ENCODE measurements around the gene C17orf78.
"Not testable (repeated sequence)": the region's sequence is repeated elsewhere in the genome, so short reads cannot be mapped to it uniquely, and the experiment has no call there.

The C17orf78 gene

DNA sequence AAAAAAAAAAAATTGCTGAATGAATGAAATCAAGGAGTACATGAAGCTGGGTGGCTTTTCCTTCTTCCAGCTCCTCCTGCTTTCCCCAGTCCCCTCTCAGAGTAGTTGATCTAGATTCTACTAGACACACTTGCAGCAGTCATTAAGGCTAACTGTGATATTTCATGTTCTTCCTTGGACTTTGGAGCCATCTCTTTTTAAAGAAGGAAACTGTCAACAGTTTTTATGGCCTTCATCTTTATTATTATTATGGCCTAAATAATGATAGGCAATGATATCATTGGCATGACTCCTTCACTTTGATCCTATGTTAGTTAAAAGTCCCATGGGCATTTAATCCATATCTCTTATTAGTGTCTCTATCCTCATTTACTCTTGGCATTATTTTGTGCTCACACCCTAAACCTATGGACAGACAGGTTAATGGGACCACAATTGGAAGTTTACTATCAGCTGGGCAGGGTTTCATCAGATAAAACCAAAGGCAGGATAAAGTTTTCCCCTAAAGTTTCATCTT, 9.7 kb downstream of the C17orf78 start:
- no peak overlapping the region for H3K4me3 ChIP-seq (ENCODE audit: low read depth, low read length)

DNA sequence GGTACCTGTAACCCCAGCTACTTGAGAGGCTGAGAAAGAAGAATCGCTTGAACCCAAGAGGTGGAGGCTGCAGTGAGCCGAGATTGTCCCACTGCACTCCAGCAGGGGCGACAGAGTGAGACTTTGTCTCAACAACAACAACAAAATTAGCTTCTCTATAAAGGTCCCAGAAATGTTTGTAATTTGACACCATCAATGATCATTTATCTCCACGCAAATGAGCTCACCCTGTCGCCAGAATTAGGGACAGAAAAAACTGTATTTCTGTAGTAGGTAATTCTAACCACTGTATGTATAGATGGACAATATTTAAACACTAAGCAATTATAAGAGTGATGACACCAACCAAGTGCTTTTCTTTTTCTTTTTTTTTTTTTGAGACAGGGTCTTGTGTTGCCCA, 10.7 kb downstream of the C17orf78 start:
- H3K4me3 ChIP-seq (ENCODE audit: low read depth, low read length), result no peak overlapping the region

DNA sequence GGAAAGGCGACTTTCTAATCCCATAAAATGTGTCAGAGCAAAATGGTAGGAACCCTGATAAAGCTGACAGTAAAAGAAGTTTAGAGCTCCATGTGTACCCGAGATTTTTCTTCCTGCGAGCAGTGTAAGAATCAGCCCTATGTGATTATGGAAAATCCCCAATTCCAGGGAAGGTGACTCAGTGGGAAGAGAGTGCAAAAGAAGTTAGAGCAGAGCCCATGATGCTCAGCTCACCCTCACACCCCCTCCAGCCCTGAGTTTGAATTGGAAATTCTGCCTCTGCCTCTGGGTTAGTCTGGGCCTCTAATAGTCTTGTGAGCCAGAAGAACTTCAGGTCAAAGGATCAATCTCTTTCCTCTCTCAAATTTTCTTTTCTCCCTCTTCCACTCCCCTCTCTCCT, 12.5 kb downstream of the C17orf78 start:
- H3K4me3 ChIP-seq (ENCODE audit: low read depth, low read length), result no peak overlapping the region

DNA sequence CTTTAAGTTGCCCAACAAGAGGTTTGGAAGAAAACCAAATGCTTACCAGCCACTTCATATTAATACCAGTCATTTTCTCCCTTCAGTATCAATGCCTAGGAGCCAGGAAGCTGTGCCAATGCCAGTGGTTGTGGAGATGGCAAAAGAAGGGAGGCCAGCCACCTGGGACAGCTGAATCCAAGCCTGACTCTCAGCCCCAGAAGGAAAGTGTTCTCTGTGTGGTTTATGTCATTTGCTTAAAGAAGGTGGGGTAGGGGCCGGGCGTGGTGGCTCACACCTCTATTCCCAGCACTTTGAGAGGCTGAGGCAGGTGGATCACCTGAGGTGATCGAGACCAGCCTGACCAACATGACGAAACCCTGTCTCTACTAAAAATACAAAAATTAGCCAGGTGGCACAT, 13.4 kb downstream of the C17orf78 start:
- H3K4me3 ChIP-seq (ENCODE audit: low read depth, low read length), result no peak overlapping the region

DNA sequence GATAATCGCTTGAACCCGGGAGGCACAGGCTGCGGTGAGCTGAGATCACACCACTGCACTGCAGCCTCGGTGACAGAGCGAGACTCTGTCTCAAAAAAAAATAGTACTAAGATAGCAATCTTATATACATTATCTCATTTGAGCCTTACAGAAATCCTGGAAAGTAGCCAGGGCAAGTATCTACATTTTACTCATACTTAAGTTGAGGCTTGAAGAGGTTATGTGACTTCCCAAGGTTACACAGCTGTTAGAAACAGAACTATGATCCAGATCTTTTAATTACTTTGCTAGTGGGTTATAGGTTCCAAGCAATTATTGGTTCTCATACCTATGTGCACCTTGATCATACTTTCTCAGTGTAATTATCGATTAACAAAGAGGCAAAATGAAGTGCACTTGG, 15.4 kb downstream of the C17orf78 start:
- no peak overlapping the region for H3K4me3 ChIP-seq (ENCODE audit: low read depth, low read length)

DNA sequence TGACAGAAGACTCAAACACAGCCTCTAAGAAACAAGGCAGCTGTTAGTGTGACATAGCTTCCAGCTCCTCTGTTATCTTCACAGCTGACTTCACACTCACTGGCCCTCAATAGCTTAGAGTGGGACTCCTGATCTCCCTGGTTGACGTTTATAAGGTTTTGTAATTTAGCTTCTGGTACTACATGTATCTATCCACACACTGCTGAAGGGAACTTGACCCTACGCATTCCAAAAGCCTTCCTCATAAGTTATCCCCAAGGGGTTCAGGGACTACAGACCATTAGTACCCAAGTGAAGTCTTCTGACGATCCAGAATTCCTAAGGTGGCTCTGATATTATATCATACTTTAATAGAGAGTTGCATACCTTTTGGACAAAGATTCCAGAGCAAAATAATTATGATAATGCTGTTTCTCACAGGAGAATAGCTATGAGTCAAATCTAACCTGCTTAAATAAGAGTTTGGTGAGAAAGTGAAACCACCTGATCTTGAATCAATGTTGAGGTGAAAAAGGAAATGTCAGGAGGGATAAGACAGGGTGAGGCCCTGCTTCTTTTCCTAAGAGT, 16.3 kb downstream of the C17orf78 start:
- no peak overlapping the region for H3K4me3 ChIP-seq (ENCODE audit: low read depth, low read length)

DNA sequence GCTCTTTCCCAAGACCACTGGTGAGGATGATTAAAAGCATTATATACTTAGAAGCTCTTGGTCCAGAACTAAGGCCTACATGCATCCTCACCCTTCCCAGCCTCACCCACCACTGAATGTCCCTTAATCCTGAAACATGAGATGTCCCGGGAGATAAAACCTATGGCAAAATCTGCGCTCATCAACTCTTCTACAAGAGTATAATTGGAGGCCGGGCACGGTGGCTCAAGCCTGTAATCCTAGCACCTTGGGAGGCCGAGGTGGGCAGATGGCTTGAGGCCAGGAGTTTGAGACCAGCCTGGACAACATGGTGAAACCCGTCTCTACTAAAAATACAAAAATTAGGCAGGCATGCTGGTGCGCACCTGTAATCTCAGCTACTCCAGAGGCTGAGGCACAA, 17.6 kb downstream of the C17orf78 start:
- H3K4me3 ChIP-seq (ENCODE audit: low read depth, low read length), result no peak overlapping the region

DNA sequence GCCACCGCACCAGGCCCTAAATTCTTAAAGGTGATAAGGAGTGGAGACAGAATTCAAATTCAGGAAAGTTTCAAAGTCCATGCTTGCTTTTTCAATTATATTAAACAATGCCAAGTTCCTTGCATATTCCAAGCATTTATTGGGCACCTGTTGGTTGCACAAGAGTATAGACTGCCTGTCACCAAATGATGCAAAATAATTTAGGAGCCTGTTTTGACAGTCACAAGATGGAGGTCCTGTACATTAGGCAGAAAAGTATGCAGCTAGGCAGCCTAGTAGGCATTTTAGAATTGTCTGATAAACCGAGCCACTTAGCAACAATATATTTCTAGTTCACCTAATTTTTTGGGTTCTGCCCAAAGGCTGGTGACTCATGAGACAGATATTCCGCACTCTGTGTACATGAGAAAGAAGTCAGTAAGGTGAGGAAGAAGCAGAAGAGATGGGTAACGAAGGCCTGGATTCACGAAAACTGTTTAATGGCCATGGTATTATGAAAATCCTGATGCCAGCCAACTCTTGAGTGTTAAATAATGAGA, 23.5 kb downstream of the C17orf78 start:
- no peak overlapping the region for H3K4me3 ChIP-seq (ENCODE audit: low read depth, low read length)

DNA sequence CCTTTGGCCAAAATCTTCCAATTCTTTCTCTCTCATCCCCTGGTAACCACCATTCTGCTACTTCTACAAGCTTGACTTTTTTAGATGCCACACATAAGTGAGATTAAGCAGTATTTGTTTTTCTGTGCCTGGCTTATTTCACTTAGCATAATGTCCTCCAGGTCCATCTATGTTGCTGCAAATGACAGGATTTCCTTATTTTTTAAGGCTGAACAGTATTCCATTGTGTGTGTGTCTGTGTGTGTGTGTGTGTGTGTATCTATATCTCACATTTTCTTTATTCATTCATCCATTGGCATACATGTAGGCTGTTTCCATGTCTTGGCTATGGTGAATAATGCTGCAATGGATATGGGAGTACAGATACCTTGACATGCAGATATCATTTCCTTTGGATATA, 24.7 kb downstream of the C17orf78 start:
- H3K4me3 ChIP-seq (ENCODE audit: low read depth, low read length), result no peak overlapping the region

DNA sequence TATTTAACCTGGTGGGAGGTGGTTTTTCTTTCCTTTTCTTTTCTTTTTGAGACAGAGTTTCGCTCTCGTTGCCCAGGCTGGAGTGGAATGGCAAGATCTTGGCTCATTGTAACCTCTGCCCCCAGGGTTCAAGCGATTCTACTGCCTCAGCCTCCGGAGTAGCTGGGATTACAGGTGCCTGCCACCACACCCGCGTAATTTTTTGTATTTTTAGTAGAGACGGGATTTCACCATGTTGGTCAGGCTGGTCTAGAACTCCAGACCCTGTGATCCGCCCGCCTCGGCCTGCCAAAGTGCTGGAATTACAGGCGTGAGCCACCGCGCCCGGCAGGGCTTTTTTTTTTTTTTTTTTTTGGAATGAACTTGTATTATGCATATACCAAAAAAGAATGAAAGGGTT, 29.7 kb downstream of the C17orf78 start:
- H3K4me3 ChIP-seq (ENCODE audit: low read depth, low read length), result not testable (repeated sequence)

DNA sequence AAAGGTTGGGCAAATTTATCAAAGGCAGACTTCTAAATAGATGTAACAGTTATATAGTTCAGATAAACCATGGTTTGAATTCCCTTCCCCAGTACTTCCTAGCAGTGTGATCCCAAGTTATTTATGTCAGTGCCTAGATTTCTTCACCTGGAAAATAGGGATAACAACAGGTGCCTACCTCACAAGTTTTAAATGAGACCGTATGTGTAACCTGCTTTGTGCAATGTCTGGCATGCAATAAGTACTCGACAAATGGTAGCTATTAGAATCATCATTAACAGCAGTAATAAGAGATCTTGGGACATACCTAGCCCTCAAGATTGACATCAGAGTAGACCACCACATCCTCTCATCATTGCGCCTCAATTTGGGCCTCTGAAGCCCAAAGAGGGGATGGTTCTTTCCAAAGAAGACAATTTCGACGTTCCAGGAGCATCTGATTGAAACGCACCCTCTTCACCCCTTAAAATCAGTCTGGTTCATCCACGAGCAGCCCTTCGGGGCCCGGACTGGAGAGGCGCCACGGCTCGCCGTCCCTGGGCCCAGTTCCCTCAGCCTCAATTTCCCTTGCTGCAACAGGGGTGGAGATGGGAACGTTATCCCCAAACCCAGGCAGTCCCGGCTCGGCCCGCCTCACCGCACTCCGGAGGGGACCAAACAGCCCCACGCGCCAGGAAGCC, 30.3 kb downstream of the C17orf78 start:
- H3K4me3 ChIP-seq (ENCODE audit: low read depth, low read length), result peak overlapping the region; percentile 85

DNA sequence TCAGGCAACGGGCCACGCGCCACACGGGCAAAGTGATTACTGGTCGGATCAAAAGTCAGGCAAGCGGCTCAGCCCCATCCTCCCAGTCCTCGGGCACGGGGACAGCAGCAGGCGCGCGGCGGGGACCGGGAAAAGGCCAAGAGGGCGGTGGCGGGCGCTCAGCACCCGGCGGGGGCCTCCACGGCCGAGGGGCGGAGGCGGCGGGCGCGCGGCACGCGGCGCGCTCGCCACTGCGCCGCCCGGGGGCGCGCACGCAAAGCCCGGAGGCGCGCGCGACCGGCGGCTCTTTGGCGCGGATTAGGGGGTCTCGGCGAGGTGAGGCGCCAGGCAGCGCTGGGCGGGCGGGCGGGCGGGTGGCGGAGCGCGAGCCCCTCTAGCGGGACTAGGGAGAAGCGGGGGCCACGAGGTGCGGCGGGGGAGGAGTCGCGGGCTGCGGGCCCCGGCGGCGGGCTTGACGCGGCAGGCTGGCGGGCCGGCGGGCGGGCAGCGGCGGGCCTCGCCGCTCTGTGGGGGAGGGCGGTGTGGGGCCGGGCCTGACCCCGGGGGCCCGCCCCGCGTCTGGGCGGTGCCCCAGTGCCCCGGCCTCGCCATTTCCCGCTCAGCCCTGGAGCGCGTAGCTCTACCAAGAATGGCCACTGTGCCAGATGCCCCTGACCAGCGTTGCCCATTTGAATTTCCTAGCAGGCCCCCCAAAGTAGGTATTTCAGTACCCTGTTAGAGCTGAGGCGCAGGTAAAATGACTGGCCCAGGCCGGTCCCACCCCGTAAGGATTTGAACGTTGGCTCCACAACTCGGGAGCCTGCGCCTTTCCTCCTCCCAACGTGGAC, 31.1 kb downstream of the C17orf78 start, which contains the start of the genes ACACA and TADA2A:
ACACA (minus strand) TSS at position 202 of the 827 bp plus-strand sequence. CDS start 537 bp downstream, outside the sequence.
TADA2A (plus strand) TSS at position 252 of the 827 bp plus-strand sequence. CDS start 4,480 bp downstream, outside the sequence.
- peak within 1 kb of the TSS; percentile 85 for H3K4me3 ChIP-seq (ENCODE audit: low read depth, low read length)

DNA sequence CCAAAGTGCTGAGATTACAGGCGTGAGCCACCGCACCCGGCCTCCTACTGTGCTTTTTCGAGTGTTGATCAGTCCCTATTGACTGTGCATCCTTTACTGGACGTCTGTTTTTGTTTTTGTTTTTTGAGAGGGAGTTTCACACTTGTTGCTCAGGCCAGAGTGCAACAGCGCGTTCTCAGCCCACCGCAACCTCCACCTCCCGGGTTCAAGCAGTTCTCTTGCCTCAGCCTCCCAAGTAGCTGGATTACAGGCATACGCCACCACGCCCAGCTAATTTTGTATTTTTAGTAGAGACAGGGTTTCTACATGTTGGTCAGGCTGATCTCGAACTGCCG, 32.3 kb downstream of the C17orf78 start:
- not testable (repeated sequence) for H3K4me3 ChIP-seq (ENCODE audit: low read depth, low read length)

DNA sequence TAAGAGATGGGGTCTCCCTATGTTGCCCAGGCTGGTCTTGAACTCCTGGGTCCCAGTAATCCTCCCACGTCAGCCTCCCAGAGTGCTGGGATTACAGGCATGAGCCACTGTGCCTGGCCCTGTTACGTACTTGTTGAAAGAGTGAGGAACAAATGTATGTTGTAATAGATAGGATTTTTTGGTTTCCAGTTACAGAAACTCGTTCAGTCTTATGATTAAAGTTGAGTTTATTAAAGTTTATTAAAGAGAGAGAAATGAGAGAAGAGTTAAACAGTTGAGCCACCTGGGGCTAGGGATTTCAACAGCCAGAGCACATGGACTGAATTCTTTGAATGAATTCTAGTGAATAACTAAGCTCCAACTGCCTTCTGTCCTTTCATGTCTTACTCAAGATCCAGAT, 34.6 kb downstream of the C17orf78 start:
- H3K4me3 ChIP-seq (ENCODE audit: low read depth, low read length), result no peak overlapping the region

DNA sequence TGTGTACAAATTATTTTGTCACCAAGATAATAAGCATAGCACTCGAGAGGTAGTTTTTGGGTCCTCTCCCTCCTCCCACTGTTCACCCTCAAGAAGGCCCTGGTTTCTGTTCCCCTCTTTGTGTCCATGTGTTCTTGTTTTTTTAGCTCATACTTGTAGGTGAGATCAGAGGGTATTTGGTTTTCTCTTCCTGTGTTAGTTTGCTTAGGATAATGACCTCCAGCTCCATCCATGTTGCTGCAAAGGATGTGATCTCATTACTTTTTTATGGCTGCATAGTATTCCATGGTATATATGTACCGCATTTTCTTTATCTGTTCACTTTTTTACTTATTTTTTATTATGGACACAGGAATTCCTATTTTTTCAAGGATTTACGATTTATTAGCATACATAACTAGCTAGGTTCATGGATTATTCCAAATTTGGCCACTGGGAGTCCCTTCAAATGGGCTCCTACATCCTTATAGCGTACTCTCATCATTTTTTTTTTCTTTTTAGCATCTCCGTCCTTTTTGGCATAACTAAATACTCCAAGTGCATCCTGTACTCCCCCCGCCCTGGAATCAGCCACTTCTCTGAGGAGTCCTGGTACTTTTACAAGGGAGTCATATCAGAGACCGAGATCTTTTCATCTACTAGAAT, 38.2 kb downstream of the C17orf78 start:
- no peak overlapping the region for H3K4me3 ChIP-seq (ENCODE audit: low read depth, low read length)

DNA sequence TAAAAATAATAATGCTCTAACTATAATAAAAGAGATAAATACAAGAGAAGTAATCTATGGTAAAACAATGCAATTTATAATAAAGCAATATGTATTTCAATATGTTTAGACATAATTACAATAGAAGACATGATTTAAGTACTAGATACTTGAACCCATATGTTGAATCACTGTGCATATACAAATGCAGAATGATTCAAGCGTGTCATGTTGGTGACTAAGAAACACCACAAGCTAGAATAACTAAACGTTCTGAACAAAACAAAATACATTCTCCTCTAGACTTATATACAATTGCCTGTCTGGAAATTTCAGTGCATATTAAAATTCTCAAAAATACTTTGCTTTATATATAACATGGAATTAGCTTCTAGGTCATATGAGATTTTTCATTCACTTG, 42.1 kb downstream of the C17orf78 start:
- H3K4me3 ChIP-seq (ENCODE audit: low read depth, low read length), result no peak overlapping the region

DNA sequence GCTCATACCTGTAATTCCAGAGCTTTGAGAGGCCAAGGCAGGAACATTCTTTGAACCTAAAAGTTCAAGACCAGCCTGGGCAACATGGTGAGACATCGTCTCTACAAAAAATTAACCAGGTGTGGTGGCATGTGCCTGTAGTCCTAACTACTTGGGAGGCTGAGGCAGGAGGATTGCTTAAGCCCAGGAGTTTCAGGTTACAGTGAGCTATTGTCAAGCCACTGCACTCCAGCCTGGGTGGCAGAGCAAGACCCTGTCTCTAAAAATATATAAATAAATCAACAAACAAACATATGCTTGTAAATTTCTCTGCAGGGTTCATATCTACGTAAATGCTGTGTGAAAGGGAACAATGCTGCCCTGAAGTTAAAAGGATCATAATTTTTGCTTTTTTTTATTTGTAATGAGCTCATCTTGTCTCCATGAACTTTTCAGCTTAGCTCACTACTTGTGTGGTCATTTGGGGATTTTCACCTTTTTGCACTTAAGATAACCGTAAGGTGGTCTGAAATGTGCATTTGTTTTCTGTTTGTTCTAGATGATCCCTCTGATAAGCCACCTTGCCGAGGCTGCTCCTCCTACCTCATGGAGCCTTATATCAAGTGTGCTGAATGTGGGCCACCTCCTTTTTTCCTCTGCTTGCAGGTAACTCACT, 47.3 kb downstream of the C17orf78 start:
- H3K4me3 ChIP-seq (ENCODE audit: low read depth, low read length), result no peak overlapping the region

DNA sequence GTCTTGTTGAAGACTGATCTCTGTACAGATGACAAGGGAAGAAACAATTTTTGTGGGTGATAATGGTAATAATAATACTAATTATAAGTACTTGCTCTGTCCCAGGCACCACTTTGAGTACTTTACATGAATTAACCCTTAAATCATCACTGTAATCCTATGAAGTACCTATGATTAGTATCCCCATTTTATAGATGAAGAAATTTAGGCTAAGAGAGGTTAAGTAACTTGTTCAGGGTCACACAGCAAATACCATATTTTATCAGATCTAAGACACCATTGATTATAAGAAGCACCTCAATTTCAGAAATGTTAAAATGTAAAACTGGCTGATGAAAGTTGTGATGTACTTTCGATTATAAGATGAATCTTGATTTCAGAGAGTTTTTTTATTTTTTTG, 49.5 kb downstream of the C17orf78 start:
- H3K4me3 ChIP-seq (ENCODE audit: low read depth, low read length), result no peak overlapping the region

DNA sequence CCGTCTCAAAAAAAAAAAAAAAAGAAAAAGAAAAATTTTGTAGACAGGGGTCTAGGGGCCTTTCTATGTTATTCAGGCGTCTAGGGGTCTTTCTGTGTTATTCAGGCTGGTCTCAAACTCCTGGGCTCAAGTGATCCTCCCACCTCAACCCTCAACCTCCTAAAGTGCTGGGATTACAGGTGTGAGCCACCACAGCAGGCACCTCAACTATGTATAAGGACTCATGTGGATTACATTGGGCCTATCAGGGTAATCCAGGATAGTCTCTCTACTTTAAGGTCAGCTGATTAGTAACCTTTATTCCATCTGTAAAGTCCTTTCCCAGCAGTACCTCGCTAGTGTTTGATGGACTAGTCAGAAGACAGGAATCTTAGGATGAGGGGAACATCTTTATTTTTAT, 53.3 kb downstream of the C17orf78 start:
- no peak overlapping the region for H3K4me3 ChIP-seq (ENCODE audit: low read depth, low read length)

DNA sequence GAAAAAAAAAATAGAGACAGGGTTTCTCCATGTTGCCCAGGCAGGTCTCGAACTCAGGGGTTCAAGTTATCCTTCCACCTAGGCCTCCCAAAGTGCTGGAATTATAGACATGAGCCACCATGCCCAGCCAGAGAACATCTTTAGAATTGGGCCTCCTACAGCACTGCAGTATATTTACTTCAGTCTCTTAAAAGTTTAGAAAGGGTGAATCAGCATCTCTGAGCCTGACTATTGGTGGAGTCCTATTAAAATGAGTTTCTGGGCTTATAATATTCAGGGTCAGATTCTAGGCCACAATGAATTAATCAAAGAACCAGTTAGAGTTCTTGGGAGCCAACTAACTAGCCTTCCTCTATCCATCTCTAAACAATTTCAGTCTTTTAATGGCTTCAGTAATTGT, 53.7 kb downstream of the C17orf78 start:
- H3K4me3 ChIP-seq (ENCODE audit: low read depth, low read length), result no peak overlapping the region

Data from iPS-11a (cell line).